Urothelium cell line (cell line): ENCODE data around the gene FHL3.

Source experiments
- DNase-seq: peaks from one replicate; pipeline ENCODE4 v3.0.0; 2011; ENCODE audit warnings: low spot score, mixed read lengths
- FAIRE-seq: peaks from 2 replicates; lab custom pipeline; 2011; peaks lifted over from hg19 to GRCh38; lab: Jason Lieb, UNC

FHL3 gene

GRCh38 chr1:37947364-37947763, 58.0 kb downstream of the FHL3 start:
- DNase-seq (no peak), FAIRE-seq (no peak)
